Lower lobe of right lung (tissue), 2 donors: ENCODE results near the gene GGT6. TPM values are rescaled to one million over a fixed set of nuclear protein-coding genes. Genes with fewer than 3 reads are reported as not detected.
A peak's percentile ranks its signal among the peaks of the same experiment; 100 is the strongest.
"Not testable (repeated sequence)": the region's sequence is repeated elsewhere in the genome, so short reads cannot be mapped to it uniquely, and the experiment has no call there.

Source experiments
- ATAC-seq, 2 donors: fragments of 200-7000 bp; cut with Tn5 transposase; one replicate each; pipeline ENCODE4 v1.9.1; 2020 to 2022; ENCODE audit warnings: mild to moderate bottlenecking in 2 of 2, moderate library complexity in 2 of 2
- DNase-seq: peaks from one replicate; pipeline ENCODE4 v3.0.0-alpha.2; 2020
- H3K27ac ChIP-seq: fragments of 200-600 bp; one replicate; pipeline ENCODE4 v1.8.0; 2022
- H3K27me3 ChIP-seq: fragments of 200-600 bp; one replicate; pipeline ENCODE4 v1.8.0; 2022; ENCODE audit warnings: low read depth
- H3K36me3 ChIP-seq: fragments of 200-600 bp; one replicate; pipeline ENCODE4 v1.8.0; 2022; ENCODE audit warnings: mild to moderate bottlenecking
- H3K4me1 ChIP-seq: fragments of 200-600 bp; one replicate; pipeline ENCODE4 v1.8.0; 2022
- H3K4me3 ChIP-seq: fragments of 200-600 bp; one replicate; pipeline ENCODE4 v1.8.0; 2022; ENCODE audit warnings: mild to moderate bottlenecking
- H3K9me3 ChIP-seq: fragments of 200-600 bp; one replicate; pipeline ENCODE4 v1.8.0; 2022
- CTCF ChIP-seq: fragments of 200-600 bp; IDR thresholded peaks from one replicate; pipeline ENCODE4 v1.8.0; 2022; ENCODE audit warnings: antibody characterized with exemption, mild to moderate bottlenecking
- intact Hi-C: fragments of 100-400 bp; cut with DNase I; formaldehyde crosslinking; loops from one replicate; pipeline ENCODE4 v1.11.0; 2022
- total RNA-seq: library from RNA; stranded (reverse); fragmentation: NEBNext Ultra II Directional; extraction: Animal tissue kit (Norgen Biotek cat#: 25700); gene quantifications from one replicate; pipeline ENCODE4 v1.2.1, GENCODE V29; 2021
- donor health status: DM: no; HTN: yes; CAD: no; lungs with severe emphysema.

GGT6 gene
- total RNA-seq, 1 donor from 2014 or later, result 3.7 TPM

GRCh38 chr17:4605826-4606225 lies 45.4 kb upstream of the GGT6 start:
- H3K4me1 ChIP-seq, result peaks cover 25% of the 10 kb centered on the region
- no peaks in the 10 kb centered on the region for H3K36me3 ChIP-seq
- no peaks in the 10 kb centered on the region for H3K9me3 ChIP-seq
- no peak for DNase-seq
- intact Hi-C loops, result no loop called here
- H3K4me3 ChIP-seq, result no peak overlapping the region
- TF ChIP-seq CTCF, result no peak
- peak overlapping the region; percentile 46 for H3K27ac ChIP-seq
- H3K27me3 ChIP-seq, result no peaks in the 10 kb centered on the region
- peak in 1 of 2 donors; percentile 50 for ATAC-seq

GRCh38 chr17:4604736-4605135 lies 44.4 kb upstream of the GGT6 start:
- intact Hi-C loops, result not testable (repeated sequence)
- DNase-seq, result peak; percentile 24

DNA sequence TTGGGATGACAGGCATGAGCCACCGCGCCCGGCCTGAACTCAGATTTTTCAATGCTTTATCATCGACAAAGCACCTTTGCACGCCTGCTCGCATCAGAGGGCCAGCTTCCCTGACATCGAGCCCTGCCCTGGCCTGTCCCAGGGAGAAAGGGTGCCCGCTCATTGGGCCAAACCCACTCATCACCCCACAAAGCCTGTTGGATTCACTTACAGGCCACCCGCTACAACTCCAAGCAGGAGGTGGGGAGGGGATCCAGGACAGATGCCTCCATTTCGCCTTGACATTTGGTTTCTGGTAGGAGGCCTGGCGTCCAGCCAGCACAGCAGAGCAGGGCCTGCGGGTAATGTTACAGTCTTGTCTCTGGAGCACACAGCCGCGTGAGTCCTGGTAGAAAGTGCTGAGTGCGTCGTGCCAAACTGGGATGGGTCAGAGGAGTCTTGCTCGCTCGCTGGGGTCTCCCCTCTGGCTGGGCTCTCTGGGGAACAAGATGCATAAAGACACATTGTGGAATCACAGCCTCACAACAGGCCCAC lies 43.8 kb upstream of the GGT6 start:
- DNase-seq, result no peak
- TF ChIP-seq CTCF, result no peak
- Histone ChIP-seq H3K27me3 (no peaks in the 10 kb centered on the region), H3K27ac (peak overlapping the region; percentile 36), H3K9me3 (no peaks in the 10 kb centered on the region), H3K4me3 (no peak overlapping the region), H3K4me1 (peaks cover 26% of the 10 kb centered on the region), H3K36me3 (no peaks in the 10 kb centered on the region)
- ATAC-seq, result peak in 1 of 2 donors; percentile 3
- intact Hi-C loops, result no loop called here

More at GRCh38 chr17:4604736-4605135, 44.4 kb upstream of the GGT6 start:
- not testable (repeated sequence) for H3K4me3 ChIP-seq, ATAC-seq, H3K9me3 ChIP-seq, H3K36me3 ChIP-seq, H3K27me3 ChIP-seq
- Histone ChIP-seq H3K4me1 (peaks cover 22% of the 10 kb centered on the region), H3K27ac (peak overlapping the region; percentile 36)

- peaks cover 17% of the 10 kb centered on the region for H3K4me1 ChIP-seq
- no peaks in the 10 kb centered on the region for H3K9me3 ChIP-seq
- no peak overlapping the region for H3K27ac ChIP-seq
- DNase-seq (no peak), ATAC-seq (no peak)
- TF ChIP-seq CTCF, result no peak
- no peak overlapping the region for H3K4me3 ChIP-seq
- intact Hi-C loops, result no loop called here
- no peaks in the 10 kb centered on the region for H3K27me3 ChIP-seq
- no peaks in the 10 kb centered on the region for H3K36me3 ChIP-seq
These were observed 41.7 kb upstream of the GGT6 start for GRCh38 chr17:4602041-4602440.

GRCh38 chr17:4601326-4601725 lies 40.9 kb upstream of the GGT6 start:
- H3K4me1 ChIP-seq, result peaks cover 11% of the 10 kb centered on the region
- no peak for TF ChIP-seq CTCF
- intact Hi-C loops, result no loop called here
- H3K36me3 ChIP-seq, result no peaks in the 10 kb centered on the region
- H3K27me3 ChIP-seq, result no peaks in the 10 kb centered on the region
- DNase-seq (no peak), ATAC-seq (no peak)
- H3K4me3 ChIP-seq, result no peak overlapping the region
- H3K27ac ChIP-seq, result no peak overlapping the region
- no peaks in the 10 kb centered on the region for H3K9me3 ChIP-seq

- Histone ChIP-seq H3K4me3 (no peak overlapping the region), H3K27ac (no peak overlapping the region), H3K9me3 (no peaks in the 10 kb centered on the region), H3K27me3 (no peaks in the 10 kb centered on the region), H3K4me1 (peaks cover 12% of the 10 kb centered on the region), H3K36me3 (no peaks in the 10 kb centered on the region)
- DNase-seq (no peak), ATAC-seq (no peak)
- TF ChIP-seq CTCF, result no peak
- intact Hi-C loops, result no loop called here
These were observed 40.2 kb upstream of the GGT6 start for GRCh38 chr17:4600563-4600962.
